GM12878 (cell line): ENCODE measurements around the gene SCTR. TPM values are rescaled to one million over a fixed set of nuclear protein-coding genes. Genes with fewer than 3 reads are reported as not detected.

Experiments
- ATAC-seq: fragments of 200-7000 bp; cut with Tn5 transposase; 3 replicates; pipeline ENCODE4 v1.9.1; 2020; ENCODE audit warnings: mild to moderate bottlenecking, moderate library complexity
- BruUV-seq: library from RNA; stranded (reverse); fragments of 400-500 nt; replicated peaks from 2 replicates; lab custom pipeline; 2021; lab: Mats Ljungman, UMichigan
- CTCF ChIA-PET: fragments of 300-600 bp; sonication (Branson Sonifier 250); formaldehyde crosslinking; extraction: SDS; loops from one replicate; lab custom pipeline; 2021; ENCODE audit warnings: inconsistent platforms; lab: Yijun Ruan, JAX
- POLR2A ChIA-PET: fragments of 350-600 bp; formaldehyde crosslinking; extraction: SDS; loops from one replicate; lab custom pipeline; 2021; ENCODE audit warnings: inconsistent platforms; lab: Charles Lee
- RAD21 ChIA-PET: fragments of 300-600 bp; sonication (Branson Sonifier 250); formaldehyde crosslinking; loops from one replicate; lab custom pipeline; 2023; ENCODE audit warnings: antibody characterized with exemption; ENCODE audit not compliant: unreplicated experiment; lab: Charles Lee
- SMC1A ChIA-PET: fragments of 300-600 bp; sonication (Branson Sonifier 250); formaldehyde crosslinking; loops from one replicate; lab custom pipeline; 2023; ENCODE audit not compliant: unreplicated experiment, uncharacterized antibody; lab: Charles Lee
- DNase-seq: peaks from one replicate; pipeline ENCODE4 v3.0.0-alpha.2; 2011; ENCODE audit warnings: low read depth, low spot score
- FAIRE-seq: peaks from 3 replicates; lab custom pipeline; 2011; peaks lifted over from hg19 to GRCh38; lab: Jason Lieb, UNC
- H2AFZ ChIP-seq: 2 replicates; pipeline ENCODE4 v1.6.0; 2011; ENCODE audit warnings: low read depth, low read length, control low read depth; ENCODE audit not compliant: control insufficient read depth
- H3K27ac ChIP-seq: 2 replicates; pipeline ENCODE4 v1.5.1; 2011; ENCODE audit warnings: control low read depth; ENCODE audit not compliant: control insufficient read depth, insufficient read depth
- H3K27me3 ChIP-seq, 2 experiments: replicated peaks in 1 of 2; 2 replicates each; pipeline versions ENCODE4 v1.6.0 to v1.6.1; 2011; ENCODE audit warnings: low read length in 1 of 2; ENCODE audit not compliant: control insufficient read depth in 2 of 2, insufficient read depth in 2 of 2
- H3K36me3 ChIP-seq, 2 experiments: 2 replicates each; pipeline ENCODE4 v1.5.1; 2011; ENCODE audit warnings: low read length in 1 of 2; ENCODE audit not compliant: control insufficient read depth in 2 of 2, insufficient read depth in 2 of 2
- H3K4me1 ChIP-seq: 2 replicates; pipeline ENCODE4 v1.6.1; 2011; ENCODE audit warnings: mild to moderate bottlenecking, low read length, moderate library complexity, mixed read lengths; ENCODE audit not compliant: control insufficient read depth, insufficient read depth
- H3K4me2 ChIP-seq: 2 replicates; pipeline ENCODE4 v1.6.0; 2011; ENCODE audit warnings: control low read depth; ENCODE audit not compliant: control insufficient read depth, insufficient read depth
- H3K4me3 ChIP-seq: fragments of 200-600 bp; sonication (generic); 2 replicates; pipeline ENCODE4 v1.5.1; 2016
- H3K79me2 ChIP-seq: 2 replicates; pipeline ENCODE4 v1.6.0; 2011; ENCODE audit warnings: low read length; ENCODE audit not compliant: control insufficient read depth, insufficient read depth
- H3K9ac ChIP-seq: 2 replicates; pipeline ENCODE4 v1.8.0; 2011; ENCODE audit warnings: low read length, control low read depth, mixed read lengths; ENCODE audit not compliant: control insufficient read depth, insufficient read depth
- H3K9me3 ChIP-seq: replicated peaks from 3 replicates; pipeline ENCODE4 v1.5.1; 2011; ENCODE audit warnings: mild to moderate bottlenecking, low read length; ENCODE audit not compliant: control insufficient read depth, insufficient read depth
- H4K20me1 ChIP-seq: 2 replicates; pipeline ENCODE4 v1.6.0; 2011; ENCODE audit not compliant: control insufficient read depth, insufficient read depth
- ASH2L ChIP-seq: fragments of 300-600, 200-600 bp; sonication (generic); IDR thresholded peaks from 2 replicates; pipeline ENCODE4 v1.6.1; 2017; ENCODE audit warnings: low read depth, mild to moderate bottlenecking, borderline replicate concordance
- CHD4 ChIP-seq: fragments of 200-600 bp; sonication (generic); IDR thresholded peaks from 2 replicates; pipeline ENCODE4 v1.6.1; 2016; ENCODE audit warnings: mild to moderate bottlenecking
- CREB1 ChIP-seq: IDR thresholded peaks from 2 replicates; pipeline ENCODE4 v1.6.1; 2012; ENCODE audit warnings: low read depth, mild to moderate bottlenecking, inconsistent platforms
- DPF2 ChIP-seq: fragments of 450-650 bp; IDR thresholded peaks from 2 replicates; pipeline ENCODE4 v1.6.1; 2017; ENCODE audit warnings: mild to moderate bottlenecking
- EGR1 ChIP-seq, 2 experiments: IDR thresholded peaks; 1 replicate in 1 of 2; 2 replicates in 1 of 2; pipeline ENCODE4 v1.6.1; 2011 to 2012; ENCODE audit warnings: low read depth in 2 of 2, low read length in 2 of 2, borderline replicate concordance in 1 of 2, mild to moderate bottlenecking in 1 of 2, moderate library complexity in 1 of 2
- GATAD2B ChIP-seq: fragments of 450-650 bp; conservative IDR thresholded peaks from 2 replicates; pipeline ENCODE4 v1.6.1; 2017; ENCODE audit warnings: low read depth, mild to moderate bottlenecking, moderate library complexity
- JUND ChIP-seq: IDR thresholded peaks from 2 replicates; pipeline ENCODE4 v1.6.1; 2012; ENCODE audit warnings: low read depth, mild to moderate bottlenecking, low read length, improper control_type of control experiment, moderate library complexity
- KDM1A ChIP-seq: fragments of 200-600 bp; sonication (generic); IDR thresholded peaks from 2 replicates; pipeline ENCODE4 v1.6.1; 2016; ENCODE audit warnings: borderline replicate concordance
- SMAD1 ChIP-seq: fragments of 450-650 bp; IDR thresholded peaks from 2 replicates; pipeline ENCODE4 v1.6.1; 2018; ENCODE audit warnings: mild to moderate bottlenecking, low read depth; ENCODE audit not compliant: partially characterized antibody
- SMC3 ChIP-seq: IDR thresholded peaks from 2 replicates; pipeline ENCODE4 v1.6.1; 2011; ENCODE audit warnings: low read length, improper control_type of control experiment, borderline replicate concordance
- SP1 ChIP-seq: IDR thresholded peaks from one replicate; pipeline ENCODE4 v1.6.1; 2011; ENCODE audit warnings: low read depth, low read length
- STAT1 ChIP-seq: fragments of 450-650 bp; conservative IDR thresholded peaks from 2 replicates; pipeline ENCODE4 v1.6.1; 2014; ENCODE audit warnings: antibody characterized with exemption, mild to moderate bottlenecking
- SUPT20H ChIP-seq: IDR thresholded peaks from 2 replicates; pipeline ENCODE4 v1.6.1; 2011; ENCODE audit warnings: low read depth, mild to moderate bottlenecking, low read length, moderate library complexity, borderline replicate concordance; ENCODE audit not compliant: control insufficient read depth
- TCF3 ChIP-seq: IDR thresholded peaks from 2 replicates; pipeline ENCODE4 v1.6.1; 2012; ENCODE audit warnings: low read depth, mild to moderate bottlenecking, low read length, borderline replicate concordance; ENCODE audit not compliant: insufficient read depth
- YY1 ChIP-seq: IDR thresholded peaks from 2 replicates; pipeline ENCODE4 v1.6.1; 2011; ENCODE audit warnings: low read depth, mild to moderate bottlenecking, low read length
- ZBED1 ChIP-seq: IDR thresholded peaks from 2 replicates; pipeline ENCODE4 v1.6.1; 2016; ENCODE audit warnings: borderline replicate concordance
- ZZZ3 ChIP-seq: IDR thresholded peaks from 2 replicates; pipeline ENCODE4 v1.6.1; 2011; ENCODE audit warnings: low read depth; ENCODE audit not compliant: control insufficient read depth, insufficient read length
- WGBS: methylation state at CpG from one replicate; pipeline ENCODE4 v1.1.6; 2016; ENCODE audit warnings: low lambda C conversion rate; ENCODE audit not compliant: insufficient replicate concordance, insufficient coverage; ENCODE audit errors: missing lambda C conversion rate; 5-methylcytosine and 5-hydroxymethylcytosine counted together
- in situ Hi-C: fragments of 300-500 bp; cut with MboI; formaldehyde crosslinking; loops from 9 replicates; pipeline ENCODE4 v1.14.3; 2018; ENCODE audit warnings: mixed read lengths
- intact Hi-C: fragments of 100-400 bp; cut with micrococcal nuclease; formaldehyde crosslinking; loops from one replicate; pipeline ENCODE4 v1.14.2; 2022; ENCODE audit not compliant: unreplicated experiment
- polyA plus RNA-seq, 11 experiments: library from polyadenylated mRNA; depleted of rRNA in 4 of 11; unstranded in 6 of 11; stranded (reverse) in 5 of 11; fragments of >200 nt; fragmentation: Nextera tagmentation in 4 of 11; fragmentation: Illumina TruSeq in 1 of 11; extraction: Ambion mirVana in 4 of 11; extraction: Trizol in 1 of 11; gene quantifications; 1 replicate in 1 of 11; 2 replicates in 10 of 11; pipeline versions ENCODE4 v1.2.1 to v1.2.3, GENCODE V29; 2011 to 2016; ENCODE audit warnings: inconsistent platforms in 2 of 11, missing spikeins in 2 of 11, low read depth in 1 of 11
- total RNA-seq, 4 experiments: library from RNA; depleted of rRNA in 3 of 4; stranded (reverse); fragments of >200 nt in 3 of 4; fragmentation: Illumina TruSeq in 1 of 4; extraction: Trizol in 1 of 4; gene quantifications; 2 replicates each; pipeline versions ENCODE4 v1.2.1 to v1.2.3, GENCODE V29; 2013 to 2021
- TF ChIP-seq, protein P1 (sequence below): IDR thresholded peaks from 2 replicates; pipeline ENCODE4 v1.6.1; 2012; ENCODE audit warnings: low read depth, low read length, improper control_type of control experiment

SCTR gene
- total and polyA plus RNA-seq, 10 of the 15 experiments (the other 5 are each of a cell fraction or from before 2014, with no cell fraction given) = 0.26 TPM; not detected in 9

- no TSS peak for BruUV-seq
- H3K36me3 ChIP-seq = no peaks in the 10 kb centered on the region
- SMC1A ChIA-PET = no interaction called here
- in situ Hi-C loops = no loop called here
- TF ChIP-seq DPF2 (no peak), SUPT20H (no peak), SMC3 (no peak)
- TF ChIP-seq, all 136 proteins: peak for 0
- POLR2A ChIA-PET = no interaction called here
- H3K4me3 ChIP-seq = no peak overlapping the region
- peaks cover 0 to 6% of the 10 kb centered on the region in 2 experiments; a peak in 1 of 4 replicates for H3K27me3 ChIP-seq
- WGBS = 46% methylated on average over 2 of the region's 2 CpGs
- H3K27ac ChIP-seq = no peak overlapping the region
- no peak overlapping the region for H3K4me2 ChIP-seq
- H3K4me1 ChIP-seq = no peaks in the 10 kb centered on the region
- ATAC-seq = no peak
- no peaks in the 10 kb centered on the region for H4K20me1 ChIP-seq
- H3K9me3 ChIP-seq = no peaks in the 10 kb centered on the region; the same call in 1 of the 3 replicates
- no peak overlapping the region for H3K9ac ChIP-seq
- no peak overlapping the region for H2AFZ ChIP-seq
- CTCF ChIA-PET = interaction anchor here (1.6 to 2.1 kb wide), 2 partner anchors 10 to 48 kb away, joined by 4 to 6 read pairs; no protein-coding TSS in a partner anchor
- FAIRE-seq = no peak
- no peaks in the 10 kb centered on the region for H3K79me2 ChIP-seq
- no peak for DNase-seq
- RAD21 ChIA-PET = no interaction called here
- intact Hi-C loops = no loop called here
Measured at GRCh38 chr2:119565481-119565880, 41.2 kb upstream of the SCTR start.

DNA sequence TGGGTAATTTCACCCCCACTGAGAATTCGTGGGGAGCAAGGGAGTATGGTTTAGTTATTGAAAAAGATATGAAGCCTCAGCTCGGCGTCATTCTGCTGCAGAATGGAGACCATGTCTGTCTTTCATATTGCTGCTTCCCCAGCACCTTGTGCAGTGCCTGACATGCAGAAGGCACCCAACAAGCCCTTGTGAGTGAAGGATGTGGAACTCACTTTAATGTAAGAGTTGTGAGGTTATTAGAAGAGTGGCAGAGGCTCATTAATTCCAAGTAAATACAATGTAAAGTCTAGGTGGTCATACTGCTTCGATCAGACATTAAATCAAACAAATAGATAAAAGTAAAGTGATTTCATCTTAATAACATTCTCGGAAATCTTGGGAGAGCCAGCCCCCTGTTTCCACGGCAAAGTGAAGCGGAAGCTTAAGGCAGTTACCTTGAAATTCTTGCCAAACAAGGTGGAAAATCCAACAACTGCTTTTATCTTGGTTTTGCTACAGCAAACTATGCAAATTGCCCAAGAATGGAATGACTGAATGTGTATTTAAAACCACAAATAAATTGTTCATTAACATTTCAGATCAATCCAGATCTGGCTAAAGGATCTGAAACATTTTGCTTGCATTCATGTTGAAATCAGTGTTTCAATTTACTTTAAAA, 29.5 kb upstream of the SCTR start:
- Histone ChIP-seq H3K27me3 (no peaks in the 10 kb centered on the region; a peak in 2 of 4 replicates), H3K27ac (no peak overlapping the region), H3K9ac (no peak overlapping the region), H3K79me2 (no peaks in the 10 kb centered on the region), H3K4me1 (no peaks in the 10 kb centered on the region; the same call in 1 of the 2 replicates), H3K9me3 (no peaks in the 10 kb centered on the region), H3K4me3 (no peak overlapping the region), H3K36me3 (no peaks in the 10 kb centered on the region), H2AFZ (no peak overlapping the region), H3K4me2 (no peak overlapping the region), H4K20me1 (no peaks in the 10 kb centered on the region)
- intact Hi-C loops = no loop called here
- FAIRE-seq = no peak
- RAD21 ChIA-PET = no interaction called here
- DNase-seq = no peak
- no peak for ATAC-seq
- 46% methylated on average over 7 of the region's 7 CpGs for WGBS
- TF ChIP-seq SP1 (no peak), EGR1 (IDR thresholded peaks at IDR 0.05; ENCODE audit: borderline replicate concordance in 1 of 2, low read depth in 2 of 2, low read length in 2 of 2) (no peak), ASH2L (no peak), CHD4 (no peak), GATAD2B (no peak), SMAD1 (no peak), CREB1 (no peak), ZZZ3 (no peak), ZBED1 (no peak), TCF3 (no peak), STAT1 (no peak), KDM1A (no peak), JUND (no peak), YY1 (no peak)
- TF ChIP-seq, protein P1, sequence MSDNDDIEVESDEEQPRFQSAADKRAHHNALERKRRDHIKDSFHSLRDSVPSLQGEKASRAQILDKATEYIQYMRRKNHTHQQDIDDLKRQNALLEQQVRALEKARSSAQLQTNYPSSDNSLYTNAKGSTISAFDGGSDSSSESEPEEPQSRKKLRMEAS = no peak
- BruUV-seq = no TSS peak
- CTCF ChIA-PET = no interaction called here
- POLR2A ChIA-PET = no interaction called here
- SMC1A ChIA-PET = no interaction called here
- in situ Hi-C loops = no loop called here
